Hepatocyte (in vitro differentiated cells): ENCODE measurements around the gene ICAM1.

ENCODE experiments used
- CTCF ChIP-seq: fragments of 200-600 bp; sonication (generic); IDR thresholded peaks from 2 replicates; pipeline ENCODE4 v1.5.1; 2016; ENCODE audit warnings: antibody characterized with exemption, mild to moderate bottlenecking; ENCODE audit not compliant: poor library complexity
- EZH2 ChIP-seq: fragments of 200-600 bp; sonication (generic); IDR thresholded peaks from 2 replicates; pipeline ENCODE4 v1.6.1; 2016; ENCODE audit warnings: antibody characterized with exemption, mild to moderate bottlenecking, borderline replicate concordance
- EZH2phosphoT487 ChIP-seq: fragments of 200-600 bp; sonication (generic); IDR thresholded peaks from one replicate; pipeline ENCODE4 v1.6.1; 2018; ENCODE audit warnings: antibody characterized with exemption, mild to moderate bottlenecking, low read depth, moderate library complexity; ENCODE audit not compliant: unreplicated experiment, severe bottlenecking

GRCh38 chr19:10289167-10289835, 18.4 kb downstream of the ICAM1 start:
- no peak for TF ChIP-seq CTCF
- peak; percentile 54 for TF ChIP-seq EZH2phosphoT487
- TF ChIP-seq EZH2, result no peak
